HG02763 (cell line): ENCODE measurements around the gene TSHZ2.

ENCODE experiments used
- ATAC-seq: cut with Tn5 transposase; IDR thresholded peaks from one replicate; pipeline ENCODE4 v1.9.1; 2021; ENCODE audit warnings: mild to moderate bottlenecking, moderate library complexity; ENCODE audit not compliant: unreplicated experiment

Gene TSHZ2

DNA sequence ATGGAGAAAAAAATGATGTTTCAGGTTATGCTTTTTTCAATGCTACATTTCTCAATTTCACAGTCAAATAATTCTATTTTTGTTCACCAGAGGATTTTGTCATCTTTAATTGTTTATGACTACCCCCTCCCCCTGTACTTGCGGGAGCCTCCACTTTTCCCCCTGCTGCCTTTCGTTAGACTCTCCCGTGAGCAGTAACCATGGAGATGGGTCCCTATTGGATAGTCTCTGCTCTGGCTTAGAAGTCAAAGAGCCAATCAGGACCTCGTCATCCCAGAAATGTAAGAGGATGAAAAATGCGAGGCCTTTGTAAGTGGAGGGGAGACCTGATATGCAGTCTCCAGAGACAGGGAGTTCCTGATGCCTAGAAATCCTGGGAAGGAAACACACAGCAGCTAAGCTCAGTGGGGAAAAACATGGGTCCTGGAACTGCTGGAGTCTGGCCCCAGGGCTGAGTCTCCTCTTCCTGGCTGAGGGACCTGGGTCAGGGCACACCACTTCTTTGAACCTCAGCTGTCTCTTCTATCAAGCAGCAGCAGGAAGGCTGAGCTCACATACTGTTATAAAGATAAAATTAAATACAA is 298.7 kb downstream of the TSHZ2 start:
- no peak for ATAC-seq

DNA sequence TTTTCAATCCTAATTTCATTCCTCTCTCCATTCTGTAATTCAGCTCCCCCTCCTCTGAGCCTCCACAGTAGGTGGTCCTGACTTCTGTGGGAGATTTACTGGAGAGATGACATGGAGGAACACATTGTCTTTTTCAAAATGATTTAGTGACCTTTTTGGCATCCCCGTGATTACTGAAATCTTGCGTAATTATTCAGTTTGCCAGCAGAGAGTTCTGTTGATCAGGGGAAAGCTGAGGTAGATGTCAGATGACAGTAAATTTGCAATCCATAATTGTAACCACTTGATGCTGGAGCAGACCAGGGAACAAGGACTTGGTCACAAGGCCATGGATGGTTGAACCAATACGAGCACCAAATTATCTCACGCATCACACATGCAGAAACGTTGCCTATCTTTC is 302.2 kb downstream of the TSHZ2 start:
- ATAC-seq, result no peak

DNA sequence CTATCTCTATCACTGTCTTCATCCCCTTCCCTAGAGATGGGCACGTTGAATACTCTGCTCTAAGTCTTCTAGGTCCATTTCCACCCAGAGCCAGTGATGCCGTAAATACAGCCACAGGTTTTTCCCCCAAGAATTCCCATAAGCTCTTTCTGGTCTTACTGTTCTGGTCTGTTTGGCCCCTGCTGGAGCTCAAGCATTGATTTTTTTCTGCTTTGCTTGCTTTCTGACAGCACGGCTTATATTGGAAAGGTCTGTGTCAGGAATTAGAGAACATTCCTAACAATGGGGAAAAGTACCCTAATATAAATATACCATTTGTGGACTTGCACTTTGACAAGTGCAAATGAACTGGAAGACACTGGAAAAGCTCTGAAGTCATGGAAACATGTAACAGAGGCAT is 302.6 kb downstream of the TSHZ2 start:
- ATAC-seq, result no peak

DNA sequence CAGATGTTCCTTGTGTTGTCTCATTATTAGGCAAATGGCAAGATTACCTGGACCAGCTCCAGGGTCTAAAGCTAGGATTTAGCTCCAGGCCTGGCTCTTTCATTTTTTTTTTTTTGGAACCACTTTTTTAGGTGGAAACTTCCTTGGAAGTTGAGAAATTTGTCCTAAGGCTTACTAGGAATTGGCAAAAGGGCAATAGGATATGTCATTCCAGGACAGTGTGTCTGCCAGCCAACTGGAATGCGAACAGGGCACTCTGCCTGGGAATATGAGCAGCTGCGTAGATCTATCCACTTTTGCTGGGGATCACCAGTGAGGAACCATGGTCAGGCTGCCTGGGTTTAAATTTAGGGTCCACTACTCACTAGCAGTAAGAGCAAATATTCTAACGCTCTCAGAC is 304.0 kb downstream of the TSHZ2 start:
- ATAC-seq, result no peak

DNA sequence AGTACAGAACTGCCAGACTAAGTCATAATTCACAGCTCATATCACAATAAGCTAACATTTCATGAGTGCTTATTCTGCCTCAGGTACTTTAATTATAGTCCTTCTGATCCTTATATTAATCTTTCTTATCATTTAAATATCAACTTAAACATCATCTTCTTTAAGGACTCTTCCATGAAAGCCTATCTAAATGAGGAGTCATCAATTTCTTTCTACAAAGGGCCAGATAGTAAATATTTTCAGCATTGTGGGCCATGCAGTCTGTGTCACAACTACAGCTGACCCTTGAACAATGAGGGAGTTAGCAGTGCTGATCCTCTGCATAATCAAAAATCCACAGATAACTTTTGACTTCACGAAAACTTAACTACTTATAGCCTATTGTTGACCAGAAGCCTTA is 306.4 kb downstream of the TSHZ2 start:
- ATAC-seq, result no peak

DNA sequence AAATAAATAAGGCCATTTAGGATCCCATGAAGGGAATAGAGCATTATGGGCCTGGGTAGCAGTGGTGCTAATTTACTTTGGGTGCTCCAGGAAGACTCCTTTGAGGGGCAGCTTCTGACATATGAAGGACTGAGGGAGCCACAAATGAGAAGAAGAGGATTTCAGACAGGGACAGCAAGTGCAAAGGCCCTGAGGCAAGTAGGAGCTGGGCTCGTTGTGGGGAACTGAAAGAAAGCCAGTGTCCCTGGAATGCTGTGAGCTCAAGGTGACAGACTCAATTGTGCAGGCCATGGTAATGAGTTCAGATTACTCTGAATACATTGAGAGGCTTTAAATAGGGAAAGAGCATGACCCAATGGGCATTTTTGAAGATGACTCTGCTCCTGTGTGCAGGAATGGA is 307.6 kb downstream of the TSHZ2 start:
- ATAC-seq, result no peak

DNA sequence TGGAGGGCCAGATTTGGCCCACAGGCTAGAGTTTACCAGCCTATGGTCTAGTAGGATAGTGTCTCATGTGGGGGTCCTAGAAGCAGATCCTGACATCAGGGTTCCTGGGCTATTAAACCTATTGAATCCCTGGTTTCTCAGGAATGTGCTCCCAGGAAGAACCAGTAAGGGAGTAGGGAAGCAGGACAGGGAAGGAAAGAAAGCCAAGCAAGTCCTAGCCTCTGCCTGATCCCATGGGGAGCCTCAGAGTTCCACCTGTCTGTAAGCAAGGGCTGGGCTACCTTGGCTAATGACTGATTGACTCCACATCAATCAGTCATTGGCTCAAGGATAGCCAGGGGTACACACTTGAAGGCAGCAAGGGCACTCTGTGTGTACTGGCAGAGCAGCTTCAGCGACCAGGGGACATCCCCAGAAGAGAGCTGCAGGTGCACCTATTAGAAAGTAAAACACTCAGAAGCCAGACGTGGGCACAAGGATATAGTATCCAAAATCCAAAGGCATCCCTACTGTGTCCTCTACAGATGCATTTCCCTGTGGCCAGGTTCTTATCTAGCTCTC is 309.5 kb downstream of the TSHZ2 start:
- no peak for ATAC-seq

DNA sequence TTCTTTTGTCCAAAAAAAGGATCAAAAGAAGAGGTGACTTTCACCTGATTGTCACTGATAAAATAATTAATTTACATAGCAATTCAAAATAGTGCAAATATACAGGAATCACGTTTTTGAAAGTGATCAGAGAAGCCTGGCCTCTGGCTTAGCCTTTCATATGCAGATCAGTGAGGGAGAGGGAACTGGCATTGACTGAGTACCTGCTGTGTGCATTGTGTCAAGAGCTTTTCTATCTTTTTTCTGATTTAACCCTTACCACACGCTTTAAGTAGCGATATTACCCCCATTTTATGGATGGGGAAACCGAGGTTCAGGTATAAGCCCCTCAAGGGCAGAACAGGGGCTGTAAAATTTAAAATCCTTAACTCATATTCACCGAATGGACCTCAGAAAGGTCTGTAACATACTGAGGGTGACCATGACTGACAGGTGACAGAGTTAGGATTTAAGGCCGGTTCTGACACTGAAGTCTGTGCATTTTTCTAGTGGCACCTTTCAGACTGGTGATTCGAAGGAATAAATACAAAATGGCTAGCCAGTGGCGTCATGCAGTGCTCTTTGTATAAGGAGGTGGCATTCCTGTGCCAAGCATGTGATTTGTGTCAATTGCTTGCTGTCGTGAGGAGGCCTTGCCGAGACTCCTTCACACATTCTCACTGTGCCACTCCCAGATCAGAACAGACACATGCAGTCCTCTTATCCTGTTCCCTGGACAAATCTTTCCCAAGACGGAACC is 310.2 kb downstream of the TSHZ2 start:
- no peak for ATAC-seq

DNA sequence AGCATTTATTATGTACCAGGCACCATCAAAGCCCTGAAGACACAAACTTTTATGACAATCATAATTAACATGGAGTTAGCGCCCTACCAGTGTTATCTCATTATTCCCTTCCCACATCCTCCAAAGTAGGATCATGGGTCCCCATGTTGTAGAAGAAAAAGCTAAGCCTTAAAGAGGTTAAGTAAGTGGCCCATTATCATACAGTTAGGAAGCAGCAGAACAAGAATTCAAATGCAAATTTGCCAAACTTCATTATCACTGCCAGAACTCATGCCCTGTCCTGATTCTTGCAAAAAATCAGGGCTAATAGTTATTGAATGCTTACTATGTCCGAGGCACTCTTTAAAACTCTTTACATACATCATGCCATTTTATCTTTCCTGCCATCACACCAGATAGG is 310.9 kb downstream of the TSHZ2 start:
- ATAC-seq, result no peak

DNA sequence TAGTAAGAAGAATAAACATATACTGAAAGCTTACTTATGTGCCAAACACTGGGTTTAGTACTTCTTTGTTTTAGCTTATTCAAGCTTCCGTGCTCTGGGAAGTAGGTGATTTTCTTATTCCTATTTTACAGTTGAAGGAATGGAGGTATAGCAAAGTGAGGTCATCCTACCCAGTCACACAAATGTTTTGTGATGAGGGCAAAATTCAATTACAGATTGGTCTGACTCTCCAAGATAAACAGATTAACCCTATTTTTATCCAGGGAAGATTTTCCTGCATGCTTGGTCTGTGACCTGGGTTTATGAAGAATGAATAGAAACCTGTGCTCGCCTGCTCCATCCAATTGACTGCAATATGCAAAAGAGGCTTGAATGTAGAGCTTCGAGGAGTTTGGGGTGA is 311.4 kb downstream of the TSHZ2 start:
- no peak for ATAC-seq

DNA sequence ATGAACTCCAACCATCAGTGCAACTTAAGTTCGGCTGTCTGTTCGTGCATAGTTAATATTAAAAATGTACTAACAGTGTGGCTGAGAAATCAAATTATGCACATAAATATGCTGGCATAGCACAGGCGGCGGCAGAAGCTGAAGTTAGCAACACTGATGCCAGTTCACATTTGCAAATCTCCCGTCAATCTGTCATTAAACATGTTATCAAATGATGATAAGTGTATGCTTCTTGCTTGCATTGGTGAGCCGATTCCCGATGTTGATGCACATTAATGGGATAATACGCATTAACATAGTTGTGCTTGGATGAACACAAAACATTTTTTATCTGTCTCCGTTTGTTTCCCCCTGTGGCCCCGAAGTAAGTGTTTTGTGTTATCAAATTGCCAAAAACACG is 312.1 kb downstream of the TSHZ2 start:
- no peak for ATAC-seq

DNA sequence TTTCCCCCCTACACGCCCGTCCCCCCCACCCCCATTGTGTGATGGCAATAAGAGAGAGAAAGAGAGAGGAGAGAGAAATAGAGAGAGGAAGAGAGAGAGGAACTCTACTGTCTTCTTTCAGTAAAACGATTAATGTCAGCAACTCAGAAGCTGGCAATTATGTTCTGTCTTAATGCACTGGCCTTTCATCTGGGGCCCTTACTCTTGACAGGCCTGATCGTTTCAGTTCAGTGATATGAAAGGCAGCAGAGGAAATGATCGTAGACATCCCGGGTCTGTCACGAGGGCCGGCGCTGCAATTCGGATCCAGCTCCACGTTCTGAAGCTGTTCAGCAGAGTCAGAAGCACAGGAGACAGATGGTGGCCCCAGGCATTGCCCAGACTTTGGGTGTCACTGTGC is 312.5 kb downstream of the TSHZ2 start:
- no peak for ATAC-seq

DNA sequence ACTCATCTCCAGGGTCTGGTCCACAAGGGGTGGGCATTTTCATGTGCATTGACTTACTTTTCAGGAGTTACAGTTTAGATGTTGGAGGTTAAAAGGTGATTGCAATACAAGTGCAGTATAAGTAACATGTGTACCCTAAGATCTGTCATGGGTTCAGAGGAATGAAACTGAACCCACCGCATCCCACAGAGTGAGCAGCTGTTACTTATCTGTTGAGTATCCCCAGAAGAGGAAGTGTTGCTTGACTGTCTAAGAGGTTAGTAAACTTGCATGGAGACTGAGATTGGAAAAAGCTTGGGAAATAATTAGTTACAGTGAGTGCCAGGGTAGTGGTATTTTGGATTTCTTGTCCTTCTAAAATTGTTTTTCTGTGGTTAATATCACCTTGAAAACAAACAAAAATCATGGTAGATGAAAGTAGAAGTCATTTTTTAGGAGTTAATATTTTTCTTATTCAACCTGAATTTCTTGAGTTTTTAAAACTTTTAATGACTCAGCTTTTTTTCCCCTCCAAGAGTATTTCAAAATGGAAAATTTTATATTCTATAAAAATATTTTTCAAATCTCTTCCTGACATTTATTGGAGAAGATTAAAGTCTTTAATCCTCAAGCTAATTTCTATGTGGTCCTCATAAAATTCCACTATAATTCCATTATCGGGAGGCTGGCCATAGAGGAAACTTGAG is 315.3 kb downstream of the TSHZ2 start:
- no peak for ATAC-seq

DNA sequence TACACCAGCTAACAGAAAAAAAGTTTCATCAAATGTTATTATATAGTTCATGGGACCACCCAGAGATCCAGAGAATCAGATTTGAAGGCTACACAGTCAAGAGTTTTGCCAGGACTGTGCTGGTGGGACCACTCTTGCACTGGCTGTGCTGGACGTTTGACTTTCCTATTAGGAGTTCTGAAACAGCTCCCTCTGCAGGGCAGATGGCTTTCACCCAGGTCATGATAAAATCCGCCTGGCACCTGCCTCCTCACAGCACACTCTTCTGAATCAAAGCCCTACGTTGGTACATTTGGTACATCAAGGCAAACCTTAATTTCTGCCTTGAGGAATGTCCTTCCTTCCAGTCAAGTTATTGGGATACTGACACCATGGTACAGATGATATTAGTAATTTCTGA is 319.4 kb downstream of the TSHZ2 start:
- no peak for ATAC-seq

DNA sequence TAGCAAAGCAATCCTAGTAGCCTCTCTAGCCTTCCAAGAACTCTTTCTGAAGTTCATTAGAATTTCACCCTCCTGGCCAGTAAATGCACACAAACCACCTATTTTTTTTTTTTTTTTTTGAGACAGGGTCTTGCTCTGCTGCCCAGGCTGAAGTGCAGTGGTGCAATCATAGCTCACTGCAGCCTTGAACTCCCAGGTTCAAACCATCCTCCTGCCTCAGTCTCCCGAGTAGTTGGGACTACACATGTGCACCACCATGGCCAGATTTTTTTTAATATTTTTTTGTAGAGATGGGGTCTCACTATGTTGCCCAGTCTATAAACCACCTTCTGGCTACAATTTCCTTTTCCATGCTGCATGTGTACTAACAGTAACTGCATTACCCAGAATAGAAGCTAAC is 320.2 kb downstream of the TSHZ2 start:
- ATAC-seq, result no peak

DNA sequence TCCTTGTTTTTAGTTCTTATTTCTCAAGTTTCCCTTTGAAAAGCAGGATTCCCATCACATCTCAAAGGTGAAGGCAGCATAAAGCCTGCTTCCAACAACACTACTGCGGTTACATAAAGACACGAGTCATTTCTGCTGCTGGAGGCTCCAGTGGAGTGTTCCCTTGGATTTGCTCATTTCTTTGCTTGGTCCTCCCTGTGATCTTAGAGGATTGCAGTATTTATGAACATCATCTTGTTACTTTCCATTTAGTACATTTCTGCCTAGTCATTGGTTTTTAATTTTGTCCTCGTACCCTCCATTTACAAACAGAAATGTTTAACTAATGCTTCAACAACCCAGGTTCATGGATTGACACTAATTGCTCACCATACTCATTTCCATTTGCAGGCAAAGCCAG is 322.6 kb downstream of the TSHZ2 start:
- no peak for ATAC-seq

DNA sequence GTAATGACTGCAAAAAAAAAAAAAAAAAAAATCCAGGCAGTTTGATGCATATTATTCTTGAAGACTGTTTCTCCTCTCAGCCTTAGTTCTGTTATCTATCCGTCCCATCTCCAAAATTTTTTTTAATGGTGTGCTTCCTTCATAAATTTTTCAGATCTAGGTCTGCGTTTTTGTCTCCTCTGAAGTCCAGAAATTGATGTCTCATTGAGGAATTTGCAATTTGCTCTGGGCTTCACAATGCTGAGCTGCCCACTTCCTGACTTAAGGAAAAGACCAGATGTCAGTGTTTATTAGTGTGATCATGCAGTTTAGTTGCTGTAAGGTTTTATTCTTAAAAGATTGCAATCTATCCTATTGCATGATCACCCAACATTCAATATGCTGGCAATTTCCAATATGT is 323.9 kb downstream of the TSHZ2 start:
- ATAC-seq, result no peak

DNA sequence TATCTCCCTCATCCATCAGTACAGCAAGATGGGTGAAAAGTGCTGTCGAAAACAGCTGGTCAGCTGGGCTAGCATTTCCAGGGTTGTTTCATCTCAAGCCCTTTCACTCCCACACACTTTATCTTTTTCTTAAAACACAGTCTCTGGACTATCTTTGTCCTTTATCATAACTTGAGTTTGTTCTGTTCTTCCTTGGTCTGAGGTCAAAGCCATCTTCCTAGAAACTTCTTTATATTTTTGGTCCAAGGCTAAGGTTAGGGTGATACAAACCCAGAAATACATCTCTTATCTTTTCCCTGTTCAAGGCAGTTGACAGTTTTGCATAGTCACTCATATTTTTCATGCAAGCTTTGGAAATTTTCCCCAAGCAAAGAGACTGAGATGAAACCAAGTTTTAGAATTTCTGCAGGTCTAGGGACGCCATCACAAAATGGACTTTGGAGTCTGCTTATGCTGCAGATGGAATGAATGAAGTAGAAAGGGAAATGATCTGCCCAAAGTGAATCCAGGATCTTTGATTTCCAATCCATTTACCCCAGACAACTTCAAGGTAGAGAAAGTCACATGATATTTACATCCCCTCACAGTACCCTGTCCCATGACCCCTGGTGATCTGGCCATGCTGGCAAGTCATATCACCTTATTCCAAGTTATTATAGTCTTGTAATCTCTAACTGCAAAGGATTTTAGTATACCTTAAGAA is 324.4 kb downstream of the TSHZ2 start:
- ATAC-seq, result no peak

DNA sequence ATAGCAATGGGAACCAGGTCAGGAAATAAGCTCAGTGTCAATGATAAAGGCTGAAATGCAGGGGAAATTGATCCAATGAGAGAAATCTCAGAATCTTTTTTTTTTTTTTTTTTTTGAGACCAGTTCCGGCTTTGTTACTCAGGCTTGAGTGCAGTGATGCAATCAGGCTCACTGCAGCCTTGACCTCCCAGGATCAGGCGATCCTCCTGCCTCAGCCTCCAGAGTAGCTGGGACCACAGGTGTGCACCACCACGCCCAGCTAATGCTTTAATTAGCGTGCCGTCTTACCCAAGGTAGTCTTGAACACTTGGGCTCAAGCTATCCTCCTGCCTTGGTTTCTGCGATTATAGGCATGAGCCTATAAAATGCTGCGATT is 325.0 kb downstream of the TSHZ2 start:
- no peak for ATAC-seq

DNA sequence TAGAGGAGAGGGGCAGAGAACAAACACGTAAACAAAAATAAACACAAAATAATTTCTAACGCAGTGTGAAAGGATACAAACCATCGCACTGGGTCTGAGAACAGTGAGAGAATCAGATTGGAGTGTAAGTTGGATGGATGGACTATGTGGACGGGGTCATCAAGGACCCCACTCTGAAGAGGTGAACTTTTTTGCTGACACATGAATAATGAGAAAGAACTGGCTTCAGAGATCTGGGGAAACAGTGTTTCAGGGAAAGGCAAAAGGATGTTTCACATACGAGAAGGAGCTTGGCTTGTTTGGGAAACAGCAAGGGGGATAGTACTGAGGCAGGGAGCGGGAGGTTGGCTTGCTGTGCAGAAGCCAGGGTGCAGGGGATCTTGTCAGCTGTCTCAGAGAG is 326.1 kb downstream of the TSHZ2 start:
- no peak for ATAC-seq

DNA sequence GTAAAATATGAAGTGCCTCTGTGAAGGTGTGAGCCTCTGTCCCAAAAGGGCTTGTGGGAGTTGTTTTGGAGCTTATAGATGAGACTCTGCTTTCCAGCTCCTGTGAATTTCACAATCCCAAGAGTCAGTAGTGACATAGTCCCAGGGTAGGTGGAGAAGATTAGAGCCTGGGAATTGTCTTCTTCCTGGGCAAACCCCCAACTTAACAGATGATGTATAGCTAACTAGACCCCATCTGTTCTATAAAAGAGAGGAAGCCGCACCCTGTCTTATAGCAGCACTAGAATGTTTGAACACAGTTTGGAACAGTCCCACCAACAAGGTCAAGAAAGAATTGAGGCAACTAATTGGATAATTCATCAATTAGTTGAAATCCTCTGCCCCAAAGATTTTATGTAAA is 326.8 kb downstream of the TSHZ2 start:
- no peak for ATAC-seq

DNA sequence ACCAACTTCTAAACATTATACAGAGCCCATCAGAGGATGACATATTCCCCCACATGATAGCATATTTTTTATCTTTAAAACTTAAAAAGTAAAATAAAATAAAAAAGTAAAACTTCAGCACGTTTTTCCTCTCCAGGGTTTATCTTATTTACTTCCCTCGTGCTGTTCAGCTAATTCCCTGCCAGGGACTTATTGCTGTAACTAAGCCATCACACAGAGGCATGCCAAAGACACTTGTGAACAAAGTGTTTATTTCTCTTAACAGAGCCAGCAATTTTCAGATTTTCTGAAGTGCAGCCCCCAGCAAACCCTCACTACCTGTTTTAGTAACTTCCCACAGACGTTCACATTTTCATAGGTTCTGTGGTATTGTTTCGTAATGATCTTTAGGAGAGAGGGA is 327.7 kb downstream of the TSHZ2 start:
- ATAC-seq, result no peak
